ENCODE results near the gene EPHA6. TPM values are rescaled to one million over a fixed set of nuclear protein-coding genes. Genes with fewer than 3 reads are reported as not detected.

Gene EPHA6
- total RNA-seq, 1 donor from 2014 or later, result 0.11 TPM

DNA sequence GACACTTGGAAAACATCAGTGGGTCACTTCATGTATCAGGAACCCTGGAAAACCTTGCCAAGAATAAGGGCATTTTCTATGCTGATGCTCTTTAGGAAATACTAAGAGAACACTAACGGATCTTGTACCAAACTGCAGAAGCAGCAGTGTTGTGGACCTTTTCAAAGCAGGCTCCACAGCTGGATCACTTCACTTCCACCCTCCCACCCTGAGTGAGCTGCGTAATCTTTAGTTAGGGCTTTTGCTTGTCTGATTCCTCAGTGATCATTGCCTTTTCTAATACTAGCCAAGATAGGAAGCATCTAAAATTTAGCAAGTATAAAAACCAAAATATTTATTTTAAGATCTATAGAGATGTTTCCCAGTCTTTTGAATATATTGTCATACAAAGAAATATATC, 229.0 kb downstream of the EPHA6 start:
- H3K79me2 ChIP-seq (ENCODE audit: low read depth), result no peaks in the 10 kb centered on the region
- no peak for DNase-seq (ENCODE audit: low spot score)
- Mint-ChIP-seq H3K4me1 (no peaks in the 10 kb centered on the region), H3K27me3 (ENCODE audit: insufficient read depth, low read depth) (peaks cover 2% of the 10 kb centered on the region), H3K4me3 (no peak overlapping the region), H3K9me3 (no peaks in the 10 kb centered on the region), H3K27ac (no peak overlapping the region), H3K36me3 (no peaks in the 10 kb centered on the region)
- no peak for TF ChIP-seq EZH2 (IDR thresholded peaks at IDR 0.05)
- TF ChIP-seq, protein P1, sequence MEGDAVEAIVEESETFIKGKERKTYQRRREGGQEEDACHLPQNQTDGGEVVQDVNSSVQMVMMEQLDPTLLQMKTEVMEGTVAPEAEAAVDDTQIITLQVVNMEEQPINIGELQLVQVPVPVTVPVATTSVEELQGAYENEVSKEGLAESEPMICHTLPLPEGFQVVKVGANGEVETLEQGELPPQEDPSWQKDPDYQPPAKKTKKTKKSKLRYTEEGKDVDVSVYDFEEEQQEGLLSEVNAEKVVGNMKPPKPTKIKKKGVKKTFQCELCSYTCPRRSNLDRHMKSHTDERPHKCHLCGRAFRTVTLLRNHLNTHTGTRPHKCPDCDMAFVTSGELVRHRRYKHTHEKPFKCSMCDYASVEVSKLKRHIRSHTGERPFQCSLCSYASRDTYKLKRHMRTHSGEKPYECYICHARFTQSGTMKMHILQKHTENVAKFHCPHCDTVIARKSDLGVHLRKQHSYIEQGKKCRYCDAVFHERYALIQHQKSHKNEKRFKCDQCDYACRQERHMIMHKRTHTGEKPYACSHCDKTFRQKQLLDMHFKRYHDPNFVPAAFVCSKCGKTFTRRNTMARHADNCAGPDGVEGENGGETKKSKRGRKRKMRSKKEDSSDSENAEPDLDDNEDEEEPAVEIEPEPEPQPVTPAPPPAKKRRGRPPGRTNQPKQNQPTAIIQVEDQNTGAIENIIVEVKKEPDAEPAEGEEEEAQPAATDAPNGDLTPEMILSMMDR (IDR thresholded peaks at IDR 0.05), result no peak
- TF ChIP-seq EZH2phosphoT487 (IDR thresholded peaks at IDR 0.05), result no peak
- no peak overlapping the region for H3K27ac ChIP-seq
- no peak overlapping the region for H3K4me2 ChIP-seq
- H2AFZ ChIP-seq (replicated peaks), result no peak overlapping the region
- no peaks in the 10 kb centered on the region for H4K20me1 ChIP-seq (ENCODE audit: low read depth)
- H3F3A ChIP-seq (ENCODE audit: low read depth), result no peaks in the 10 kb centered on the region
- no peaks in the 10 kb centered on the region for H3K4me1 ChIP-seq
- no peak overlapping the region for H3K9ac ChIP-seq
- H3K36me3 ChIP-seq, result no peaks in the 10 kb centered on the region
- no peaks in the 10 kb centered on the region for H3K9me3 ChIP-seq (ENCODE audit: low read depth)
- no peak overlapping the region for H3K4me3 ChIP-seq
- no peaks in the 10 kb centered on the region for H3K27me3 ChIP-seq

DNA sequence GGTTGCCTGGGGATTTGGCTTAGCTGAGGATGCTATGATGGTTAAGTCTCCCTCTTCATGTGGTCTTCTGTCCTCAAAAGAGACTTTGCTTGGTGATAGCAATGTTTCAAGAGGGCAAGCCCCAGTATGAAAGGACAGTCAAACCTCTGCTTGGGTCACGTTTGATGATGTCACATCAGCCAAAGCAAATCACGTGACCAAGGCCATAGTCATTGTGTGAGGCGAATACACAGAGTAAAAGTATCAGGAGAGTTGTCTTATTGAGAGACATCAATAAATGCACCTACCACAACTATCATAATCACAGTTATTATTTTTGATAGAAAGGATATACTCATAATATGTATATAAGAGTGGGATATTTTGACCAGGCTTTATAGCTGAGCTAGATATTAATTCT, 243.0 kb downstream of the EPHA6 start:
- DNase-seq (ENCODE audit: low spot score), result no peak
- no peak overlapping the region for H3K27ac Mint-ChIP-seq
- no peak overlapping the region for H2AFZ ChIP-seq (replicated peaks)

DNA sequence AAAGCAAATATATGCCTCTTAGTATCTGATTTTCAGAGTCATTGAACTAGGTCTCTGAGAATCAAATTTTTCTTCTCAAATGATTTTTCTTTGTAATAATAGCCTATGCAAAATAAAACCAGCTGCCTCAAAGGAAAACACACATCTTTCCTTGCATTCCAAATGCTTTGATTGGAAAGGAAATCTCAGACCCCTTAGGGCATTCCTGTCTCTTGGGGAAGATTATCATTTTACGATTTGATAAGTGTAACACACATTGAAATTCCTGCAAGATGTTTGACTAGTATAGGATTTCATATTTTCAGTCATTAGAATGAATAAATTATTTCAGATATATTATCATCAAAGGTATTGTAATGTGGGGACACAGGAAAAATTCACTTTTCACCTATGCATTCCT, 244.8 kb downstream of the EPHA6 start:
- no peak overlapping the region for H3K9ac ChIP-seq
- H3K27ac ChIP-seq, result no peak overlapping the region
- no peaks in the 10 kb centered on the region for H3F3A ChIP-seq (ENCODE audit: low read depth)
- H3K4me3 ChIP-seq, result no peak overlapping the region
- Mint-ChIP-seq H3K4me3 (no peak overlapping the region), H3K27me3 (ENCODE audit: insufficient read depth, low read depth) (no peaks in the 10 kb centered on the region), H3K4me1 (no peaks in the 10 kb centered on the region), H3K9me3 (no peaks in the 10 kb centered on the region), H3K36me3 (no peaks in the 10 kb centered on the region), H3K27ac (no peak overlapping the region)
- H3K36me3 ChIP-seq, result no peaks in the 10 kb centered on the region
- no peak overlapping the region for H2AFZ ChIP-seq (replicated peaks)
- no peaks in the 10 kb centered on the region for H3K27me3 ChIP-seq
- no peaks in the 10 kb centered on the region for H3K4me1 ChIP-seq
- no peak for TF ChIP-seq EZH2phosphoT487 (IDR thresholded peaks at IDR 0.05)
- TF ChIP-seq, protein P1 (IDR thresholded peaks at IDR 0.05), result no peak
- no peak for TF ChIP-seq EZH2 (IDR thresholded peaks at IDR 0.05)
- H3K9me3 ChIP-seq (ENCODE audit: low read depth), result no peaks in the 10 kb centered on the region
- no peak for DNase-seq (ENCODE audit: low spot score)
- H3K4me2 ChIP-seq, result no peak overlapping the region
- H3K79me2 ChIP-seq (ENCODE audit: low read depth), result no peaks in the 10 kb centered on the region
- H4K20me1 ChIP-seq (ENCODE audit: low read depth), result no peaks in the 10 kb centered on the region

More for the DNA sequence above, 243.0 kb downstream of the EPHA6 start:
- Mint-ChIP-seq H3K9me3 (no peaks in the 10 kb centered on the region), H3K4me3 (no peak overlapping the region), H3K27me3 (ENCODE audit: insufficient read depth, low read depth) (no peaks in the 10 kb centered on the region), H3K36me3 (no peaks in the 10 kb centered on the region), H3K4me1 (no peaks in the 10 kb centered on the region)
- Histone ChIP-seq H3K79me2 (ENCODE audit: low read depth) (no peaks in the 10 kb centered on the region), H3F3A (ENCODE audit: low read depth) (no peaks in the 10 kb centered on the region), H3K4me2 (no peak overlapping the region), H4K20me1 (ENCODE audit: low read depth) (no peaks in the 10 kb centered on the region), H3K4me3 (no peak overlapping the region), H3K9me3 (ENCODE audit: low read depth) (no peaks in the 10 kb centered on the region), H3K36me3 (no peaks in the 10 kb centered on the region), H3K9ac (no peak overlapping the region), H3K4me1 (no peaks in the 10 kb centered on the region), H3K27ac (no peak overlapping the region), H3K27me3 (no peaks in the 10 kb centered on the region)
- TF ChIP-seq, protein P1 (IDR thresholded peaks at IDR 0.05), result no peak
- TF ChIP-seq EZH2phosphoT487 (IDR thresholded peaks at IDR 0.05), result no peak
- no peak for TF ChIP-seq EZH2 (IDR thresholded peaks at IDR 0.05)

All from neural progenitor cell (in vitro differentiated cells).